CD4-positive, CD25-positive, alpha-beta regulatory T cell (primary cell): ENCODE data around the gene PSAP. TPM values are rescaled to one million over a fixed set of nuclear protein-coding genes. Genes with fewer than 3 reads are reported as not detected.

Experiments used
- ATAC-seq, 2 donors: fragments of 150-1000 bp; cut with Tn5 transposase; one replicate each; pipeline ENCODE4 v1.10.0; 2021; ENCODE audit warnings: low read depth in 2 of 2, moderate number of reproducible peaks in 2 of 2, moderate library complexity in 1 of 2
- DNase-seq, 3 donors: peaks; one replicate each; pipeline versions ENCODE4 v3.0.0 to v3.0.0-alpha.2; 2012 to 2022; ENCODE audit warnings: mixed read lengths in 1 of 3
- H3K27ac ChIP-seq: one replicate; pipeline ENCODE4 v1.7.0; 2013; ENCODE audit warnings: mild to moderate bottlenecking, low read length; ENCODE audit not compliant: insufficient read depth, poor library complexity, severe bottlenecking
- H3K27me3 ChIP-seq: one replicate; pipeline ENCODE4 v1.7.0; 2013; ENCODE audit warnings: low read length; ENCODE audit not compliant: control insufficient read depth, insufficient read depth
- H3K36me3 ChIP-seq: one replicate; pipeline ENCODE4 v1.7.0; 2013; ENCODE audit warnings: mild to moderate bottlenecking, low read length, moderate library complexity; ENCODE audit not compliant: control insufficient read depth, insufficient read depth
- H3K4me1 ChIP-seq: 2 replicates; pipeline ENCODE4 v1.7.0; 2013; ENCODE audit warnings: mild to moderate bottlenecking, low read length; ENCODE audit not compliant: insufficient read depth, control insufficient read depth, poor library complexity, severe bottlenecking
- H3K4me3 ChIP-seq: one replicate; pipeline ENCODE4 v1.7.0; 2013; ENCODE audit warnings: low read depth, mild to moderate bottlenecking, low read length, moderate library complexity
- H3K9me3 ChIP-seq, 2 experiments: 1 replicate in 1 of 2; 2 replicates in 1 of 2; pipeline ENCODE4 v1.7.0; 2013; ENCODE audit warnings: low read length in 2 of 2, mild to moderate bottlenecking in 1 of 2, moderate library complexity in 1 of 2; ENCODE audit not compliant: control insufficient read depth in 2 of 2
- H3K27ac Mint-ChIP-seq, 3 donors: one replicate each; pipeline ENCODE4 v1.8.0; 2020 to 2022; ENCODE audit warnings: mild to moderate bottlenecking in 3 of 3, mixed read lengths in 3 of 3, moderate library complexity in 2 of 3
- H3K27me3 Mint-ChIP-seq: one replicate; pipeline ENCODE4 v1.8.0; 2022; ENCODE audit warnings: mild to moderate bottlenecking, mixed read lengths
- H3K36me3 Mint-ChIP-seq: one replicate; pipeline ENCODE4 v1.8.0; 2020; ENCODE audit warnings: mixed read lengths
- H3K4me1 Mint-ChIP-seq, 4 donors: one replicate each; pipeline ENCODE4 v1.8.0; 2020 to 2022; ENCODE audit warnings: mixed read lengths in 4 of 4, mild to moderate bottlenecking in 1 of 4
- H3K4me3 Mint-ChIP-seq, 4 donors: one replicate each; pipeline ENCODE4 v1.8.0; 2020 to 2022; ENCODE audit warnings: mild to moderate bottlenecking in 4 of 4, mixed read lengths in 4 of 4, moderate library complexity in 3 of 4
- H3K9me3 Mint-ChIP-seq, 7 donors: one replicate each; pipeline ENCODE4 v1.8.0; 2020 to 2022; ENCODE audit warnings: mixed read lengths in 7 of 7, mild to moderate bottlenecking in 3 of 7, moderate library complexity in 2 of 7
- polyA plus RNA-seq, 4 donors: library from polyadenylated mRNA; unstranded; fragments of 300-500 nt; fragmentation: Illumina TruSeq; gene quantifications; one replicate each; pipeline ENCODE4 v1.2.3, GENCODE V29; 2021
- total RNA-seq: library from RNA; stranded (reverse); gene quantifications from one replicate; pipeline ENCODE4 v1.2.3, GENCODE V29; 2022

PSAP gene
- total and polyA plus RNA-seq, 5 donors from 2014 or later, result 186 to 560 (median 530) TPM

DNA sequence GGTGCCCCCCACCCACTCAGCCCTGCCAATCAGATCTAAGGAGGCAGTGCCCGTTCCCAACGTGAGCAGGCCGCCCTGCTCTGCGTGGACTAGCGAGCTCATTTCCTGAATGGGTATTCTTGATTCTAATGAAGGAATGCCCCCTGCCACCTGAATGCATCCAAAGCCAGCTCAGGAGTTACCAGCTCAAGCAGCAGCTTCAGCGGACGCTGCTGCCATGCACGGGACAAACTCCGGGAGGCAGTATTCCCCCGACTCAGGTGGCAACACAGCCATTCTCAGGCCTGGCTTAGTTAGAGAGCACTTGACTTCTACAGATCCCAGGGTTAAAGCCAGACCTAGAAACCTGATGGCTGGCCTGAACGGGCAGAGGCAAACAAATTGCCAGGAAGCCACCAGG lies 25.8 kb downstream of the PSAP start:
- Histone ChIP-seq H3K4me3 (no peak overlapping the region), H3K9me3 (no peaks in the 10 kb centered on the region), H3K27ac (no peak overlapping the region), H3K27me3 (no peaks in the 10 kb centered on the region), H3K4me1 (no peaks in the 10 kb centered on the region), H3K36me3 (peaks cover 89% of the 10 kb centered on the region)
- H3K9me3 Mint-ChIP-seq, result no peaks in the 10 kb centered on the region
- peaks cover 46% of the 10 kb centered on the region for H3K36me3 Mint-ChIP-seq
- no peak overlapping the region for H3K4me3 Mint-ChIP-seq
- no peaks in the 10 kb centered on the region for H3K27me3 Mint-ChIP-seq
- no peak overlapping the region for H3K27ac Mint-ChIP-seq
- ATAC-seq, result no peak
- peaks cover 0 to 3% (median 0%) of the 10 kb centered on the region in 4 donors for H3K4me1 Mint-ChIP-seq
- DNase-seq, result no peak

DNA sequence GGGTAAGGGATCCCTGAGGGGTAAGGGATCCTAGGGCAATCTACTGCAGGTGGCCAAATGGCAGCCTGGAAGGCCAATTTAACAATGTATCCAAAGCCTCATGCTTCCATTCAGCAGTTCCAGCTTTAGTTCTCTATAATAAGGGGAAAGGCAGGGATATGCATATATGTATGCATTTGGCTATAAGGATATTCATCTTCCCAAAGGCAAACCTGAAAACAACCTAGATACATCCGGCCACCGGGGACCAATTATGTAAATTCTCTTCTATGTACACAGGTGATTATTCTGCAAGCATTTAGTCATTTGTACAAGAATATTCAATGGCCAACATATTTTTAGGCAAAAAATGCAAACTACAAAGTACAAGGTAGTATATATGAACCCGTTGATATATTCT lies 26.7 kb downstream of the PSAP start:
- Mint-ChIP-seq H3K27ac (no peak overlapping the region), H3K4me1 (no peaks in the 10 kb centered on the region), H3K9me3 (no peaks in the 10 kb centered on the region), H3K27me3 (no peaks in the 10 kb centered on the region), H3K4me3 (no peak overlapping the region), H3K36me3 (peaks cover 40% of the 10 kb centered on the region)
- Histone ChIP-seq H3K9me3 (no peaks in the 10 kb centered on the region), H3K36me3 (peaks cover 90% of the 10 kb centered on the region), H3K4me3 (no peak overlapping the region), H3K4me1 (no peaks in the 10 kb centered on the region), H3K27me3 (no peaks in the 10 kb centered on the region), H3K27ac (no peak overlapping the region)
- ATAC-seq, result no peak
- no peak for DNase-seq

DNA sequence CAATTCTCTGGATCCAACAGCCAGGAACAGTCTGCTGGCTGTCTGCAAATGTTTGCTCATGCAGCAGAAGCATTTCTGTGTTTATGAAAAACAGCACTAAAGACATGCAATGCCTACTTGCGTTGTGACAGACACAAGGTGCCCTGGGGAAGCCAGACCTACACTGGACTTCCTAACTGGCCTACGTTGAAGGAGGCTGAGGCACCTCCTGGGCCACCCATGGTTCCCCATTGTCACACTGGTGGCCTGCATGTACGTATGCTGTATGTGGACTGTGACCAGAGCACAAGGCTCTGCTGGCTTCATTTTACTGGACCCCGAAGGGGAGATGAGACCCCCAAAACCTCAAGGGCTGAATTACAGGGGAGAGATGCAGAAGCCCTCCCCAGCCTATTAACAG lies 27.7 kb downstream of the PSAP start:
- Mint-ChIP-seq H3K27me3 (no peaks in the 10 kb centered on the region), H3K4me3 (no peak overlapping the region), H3K27ac (peak overlapping the region in 2 of 3 donors; percentile 23 to 32), H3K36me3 (peaks cover 37% of the 10 kb centered on the region), H3K4me1 (no peaks in the 10 kb centered on the region), H3K9me3 (no peaks in the 10 kb centered on the region)
- Histone ChIP-seq H3K4me3 (no peak overlapping the region), H3K9me3 (no peaks in the 10 kb centered on the region), H3K4me1 (no peaks in the 10 kb centered on the region), H3K36me3 (peaks cover 90% of the 10 kb centered on the region), H3K27ac (no peak overlapping the region), H3K27me3 (no peaks in the 10 kb centered on the region)
- ATAC-seq (no peak), DNase-seq (no peak)

DNA sequence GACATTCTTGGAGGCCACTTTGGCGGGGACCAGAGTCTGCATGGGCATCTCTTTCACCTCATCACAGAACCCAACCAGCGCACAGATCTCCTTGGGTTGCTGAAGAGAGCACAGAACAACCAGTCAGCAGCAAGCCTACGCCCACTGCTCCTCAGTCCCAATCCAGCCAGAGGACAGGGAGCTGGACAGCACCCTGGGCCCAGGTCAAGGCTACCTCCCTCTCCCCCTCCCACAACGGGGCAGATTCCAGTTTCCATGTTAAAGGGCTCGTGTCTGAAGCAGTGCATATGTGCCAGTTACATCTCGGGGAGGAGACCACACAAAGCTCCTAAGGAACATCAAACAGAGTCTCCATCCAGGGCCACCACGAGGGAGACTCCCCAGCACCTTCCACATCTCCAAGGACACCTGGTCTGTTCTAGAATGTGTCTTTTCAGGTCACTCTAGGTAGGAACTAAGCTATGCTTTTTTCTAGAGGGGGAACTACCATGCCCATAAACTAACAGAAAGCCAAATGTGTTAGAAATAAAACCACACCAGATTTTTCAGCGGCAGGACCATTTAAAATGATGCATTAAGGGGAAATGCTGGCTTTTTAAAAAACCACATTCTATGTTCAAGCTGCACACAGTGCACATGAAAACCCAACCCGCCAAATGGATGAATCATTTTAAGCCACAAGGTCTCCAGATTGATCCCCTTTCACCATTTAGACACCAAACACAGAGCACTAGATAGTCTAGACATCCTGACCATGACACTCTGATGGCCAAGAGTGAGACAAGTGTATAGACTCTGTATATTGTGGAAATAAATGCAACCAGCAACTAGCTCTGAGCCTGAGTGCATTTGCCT lies 28.9 kb downstream of the PSAP start:
- Mint-ChIP-seq H3K36me3 (peaks cover 34% of the 10 kb centered on the region), H3K4me3 (no peak overlapping the region), H3K9me3 (no peaks in the 10 kb centered on the region), H3K27ac (peak overlapping the region in 2 of 3 donors; percentile 67 to 69), H3K4me1 (peaks cover 0 to 3% (median 0%) of the 10 kb centered on the region in 4 donors), H3K27me3 (no peaks in the 10 kb centered on the region)
- Histone ChIP-seq H3K27ac (no peak overlapping the region), H3K9me3 (no peaks in the 10 kb centered on the region), H3K27me3 (no peaks in the 10 kb centered on the region), H3K4me1 (no peaks in the 10 kb centered on the region), H3K4me3 (no peak overlapping the region), H3K36me3 (peaks cover 91% of the 10 kb centered on the region)
- DNase-seq (no peak), ATAC-seq (peak in 1 of 2 donors; percentile 19)

DNA sequence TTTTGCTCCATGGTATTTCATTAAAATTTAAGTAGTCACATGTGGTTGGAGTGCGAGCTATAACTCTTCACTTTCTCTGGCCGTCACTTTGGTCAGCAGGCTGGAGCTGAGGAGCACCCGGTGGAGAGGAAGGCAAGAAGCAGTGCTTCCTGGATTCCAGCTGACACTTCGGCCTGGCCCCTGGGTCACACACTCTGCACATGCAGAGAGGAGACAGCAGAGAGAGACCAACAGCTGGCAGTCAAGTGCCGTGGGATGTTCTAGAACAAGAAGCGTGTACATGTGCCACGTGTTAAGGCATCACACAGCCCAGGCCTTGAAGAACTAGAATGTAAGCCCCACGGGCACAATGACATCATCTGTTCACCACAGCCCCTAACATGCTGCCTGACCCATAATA lies 30.1 kb downstream of the PSAP start:
- Histone ChIP-seq H3K9me3 (no peaks in the 10 kb centered on the region), H3K27ac (no peak overlapping the region), H3K27me3 (no peaks in the 10 kb centered on the region), H3K36me3 (peaks cover 95% of the 10 kb centered on the region), H3K4me1 (no peaks in the 10 kb centered on the region), H3K4me3 (no peak overlapping the region)
- H3K27ac Mint-ChIP-seq, result peak overlapping the region in 1 of 3 donors; percentile 14
- H3K4me3 Mint-ChIP-seq, result no peak overlapping the region
- ATAC-seq (no peak), DNase-seq (no peak)
- no peaks in the 10 kb centered on the region for H3K27me3 Mint-ChIP-seq
- H3K4me1 Mint-ChIP-seq, result peaks cover 0 to 3% (median 0%) of the 10 kb centered on the region in 4 donors
- H3K9me3 Mint-ChIP-seq, result no peaks in the 10 kb centered on the region
- H3K36me3 Mint-ChIP-seq, result peaks cover 39% of the 10 kb centered on the region

DNA sequence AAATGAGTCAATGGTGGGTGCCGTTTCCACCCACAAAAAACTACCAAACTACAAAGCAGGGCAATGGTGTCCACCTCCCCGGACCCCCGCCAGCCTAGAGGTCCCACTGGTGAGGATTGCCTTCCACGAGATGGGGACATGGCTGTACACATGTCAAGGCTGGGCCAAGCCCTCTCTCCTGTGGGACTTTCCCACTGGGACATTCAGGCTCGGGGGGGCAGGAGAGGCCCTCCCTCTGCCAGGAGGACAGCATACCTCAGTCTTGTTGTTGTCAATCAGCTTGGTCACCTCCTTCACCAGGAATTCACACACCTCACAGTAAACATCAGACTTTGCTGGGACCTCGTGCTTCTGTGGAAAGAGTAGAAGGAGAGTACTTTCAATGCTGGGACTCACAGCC lies 31.1 kb downstream of the PSAP start:
- Histone ChIP-seq H3K36me3 (peaks cover 87% of the 10 kb centered on the region), H3K4me3 (no peak overlapping the region), H3K4me1 (no peaks in the 10 kb centered on the region), H3K27me3 (no peaks in the 10 kb centered on the region), H3K27ac (no peak overlapping the region), H3K9me3 (no peaks in the 10 kb centered on the region)
- H3K9me3 Mint-ChIP-seq, result no peaks in the 10 kb centered on the region
- no peak overlapping the region for H3K4me3 Mint-ChIP-seq
- H3K27ac Mint-ChIP-seq, result no peak overlapping the region
- peaks cover 0 to 3% (median 0%) of the 10 kb centered on the region in 4 donors for H3K4me1 Mint-ChIP-seq
- H3K36me3 Mint-ChIP-seq, result peaks cover 39% of the 10 kb centered on the region
- ATAC-seq (no peak), DNase-seq (no peak)
- H3K27me3 Mint-ChIP-seq, result no peaks in the 10 kb centered on the region

DNA sequence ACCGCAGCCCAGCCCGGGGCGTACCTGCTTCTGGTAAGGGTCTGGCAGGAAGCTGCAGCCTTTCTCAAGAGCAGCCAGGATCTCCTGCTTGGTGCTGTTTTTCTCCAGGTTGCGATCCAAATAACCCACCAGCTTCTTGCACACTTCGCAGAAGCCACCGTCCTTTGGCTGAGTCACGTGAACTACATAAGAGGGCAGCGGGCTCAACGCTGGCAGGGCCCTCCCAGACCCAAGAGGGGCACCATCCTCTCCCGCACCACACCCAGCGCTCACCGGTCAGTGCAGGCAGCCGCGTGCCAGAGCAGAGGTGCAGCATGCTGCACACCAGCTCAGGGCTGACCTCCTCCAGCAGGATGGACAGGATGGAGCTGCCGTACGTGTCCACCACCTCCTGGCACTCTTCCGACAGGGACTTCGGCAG lies 31.6 kb downstream of the PSAP start:
- H3K4me1 ChIP-seq, result no peaks in the 10 kb centered on the region
- H3K27ac ChIP-seq, result no peak overlapping the region
- Mint-ChIP-seq H3K27me3 (no peaks in the 10 kb centered on the region), H3K4me3 (no peak overlapping the region), H3K4me1 (peaks cover 0 to 3% (median 0%) of the 10 kb centered on the region in 4 donors), H3K9me3 (no peaks in the 10 kb centered on the region), H3K36me3 (peaks cover 39% of the 10 kb centered on the region), H3K27ac (no peak overlapping the region)
- DNase-seq, result no peak
- no peaks in the 10 kb centered on the region for H3K27me3 ChIP-seq
- no peaks in the 10 kb centered on the region for H3K9me3 ChIP-seq
- ATAC-seq, result no peak
- H3K36me3 ChIP-seq, result peaks cover 82% of the 10 kb centered on the region
- no peak overlapping the region for H3K4me3 ChIP-seq
